Measurements from ENCODE around the gene ZNF544. TPM values are rescaled to one million over a fixed set of nuclear protein-coding genes. Genes with fewer than 3 reads are reported as not detected.

The ZNF544 gene
- total RNA-seq, 1 donor from 2014 or later, result 55.8 TPM

DNA sequence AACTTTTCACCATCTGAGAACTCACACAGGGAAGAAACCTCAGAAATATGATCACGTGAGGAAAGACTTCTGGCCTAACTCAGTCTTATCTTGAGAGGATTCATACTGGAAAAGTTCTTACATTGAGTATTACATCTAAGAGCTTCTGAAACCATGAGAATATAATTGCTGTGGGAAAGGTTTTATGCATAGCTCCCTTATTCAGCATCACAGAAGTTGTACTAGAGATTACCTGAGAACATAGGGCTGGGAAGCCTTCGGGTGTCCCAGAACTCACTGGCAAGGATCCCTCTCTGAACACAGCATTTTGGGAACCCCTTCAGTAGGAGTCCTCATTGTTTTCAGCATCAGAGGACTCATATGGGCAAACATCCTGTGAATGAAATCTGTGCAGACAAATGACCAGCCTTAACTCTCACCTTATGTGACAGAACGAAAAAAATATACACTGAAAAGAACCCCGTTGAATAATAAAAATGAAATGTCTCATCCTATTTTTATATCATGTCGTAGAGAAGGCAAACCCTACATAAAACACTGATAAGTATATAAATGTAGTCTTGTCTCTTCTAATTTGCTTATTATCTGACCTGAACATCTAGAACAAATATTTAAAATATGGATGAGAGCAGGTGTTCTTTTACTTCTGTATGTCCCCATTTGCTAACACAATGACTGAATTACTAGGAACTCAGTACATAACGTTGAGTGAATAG, 31.7 kb upstream of the ZNF544 start:
- TF ChIP-seq, protein P1, sequence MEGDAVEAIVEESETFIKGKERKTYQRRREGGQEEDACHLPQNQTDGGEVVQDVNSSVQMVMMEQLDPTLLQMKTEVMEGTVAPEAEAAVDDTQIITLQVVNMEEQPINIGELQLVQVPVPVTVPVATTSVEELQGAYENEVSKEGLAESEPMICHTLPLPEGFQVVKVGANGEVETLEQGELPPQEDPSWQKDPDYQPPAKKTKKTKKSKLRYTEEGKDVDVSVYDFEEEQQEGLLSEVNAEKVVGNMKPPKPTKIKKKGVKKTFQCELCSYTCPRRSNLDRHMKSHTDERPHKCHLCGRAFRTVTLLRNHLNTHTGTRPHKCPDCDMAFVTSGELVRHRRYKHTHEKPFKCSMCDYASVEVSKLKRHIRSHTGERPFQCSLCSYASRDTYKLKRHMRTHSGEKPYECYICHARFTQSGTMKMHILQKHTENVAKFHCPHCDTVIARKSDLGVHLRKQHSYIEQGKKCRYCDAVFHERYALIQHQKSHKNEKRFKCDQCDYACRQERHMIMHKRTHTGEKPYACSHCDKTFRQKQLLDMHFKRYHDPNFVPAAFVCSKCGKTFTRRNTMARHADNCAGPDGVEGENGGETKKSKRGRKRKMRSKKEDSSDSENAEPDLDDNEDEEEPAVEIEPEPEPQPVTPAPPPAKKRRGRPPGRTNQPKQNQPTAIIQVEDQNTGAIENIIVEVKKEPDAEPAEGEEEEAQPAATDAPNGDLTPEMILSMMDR (IDR thresholded peaks at IDR 0.05; ENCODE audit: insufficient read depth, low read length, severe bottlenecking), result no peak
- Histone ChIP-seq H3K4me3 (ENCODE audit: low read depth, low read length) (no peak overlapping the region), H3K36me3 (ENCODE audit: control insufficient read depth, insufficient read depth, low read length) (peaks cover 28% of the 10 kb centered on the region), H3K27me3 (ENCODE audit: control insufficient read depth, insufficient read depth, low read length) (no peaks in the 10 kb centered on the region)
- FAIRE-seq (no peak), DNase-seq (ENCODE audit: low read depth) (peak; percentile 26)

DNA sequence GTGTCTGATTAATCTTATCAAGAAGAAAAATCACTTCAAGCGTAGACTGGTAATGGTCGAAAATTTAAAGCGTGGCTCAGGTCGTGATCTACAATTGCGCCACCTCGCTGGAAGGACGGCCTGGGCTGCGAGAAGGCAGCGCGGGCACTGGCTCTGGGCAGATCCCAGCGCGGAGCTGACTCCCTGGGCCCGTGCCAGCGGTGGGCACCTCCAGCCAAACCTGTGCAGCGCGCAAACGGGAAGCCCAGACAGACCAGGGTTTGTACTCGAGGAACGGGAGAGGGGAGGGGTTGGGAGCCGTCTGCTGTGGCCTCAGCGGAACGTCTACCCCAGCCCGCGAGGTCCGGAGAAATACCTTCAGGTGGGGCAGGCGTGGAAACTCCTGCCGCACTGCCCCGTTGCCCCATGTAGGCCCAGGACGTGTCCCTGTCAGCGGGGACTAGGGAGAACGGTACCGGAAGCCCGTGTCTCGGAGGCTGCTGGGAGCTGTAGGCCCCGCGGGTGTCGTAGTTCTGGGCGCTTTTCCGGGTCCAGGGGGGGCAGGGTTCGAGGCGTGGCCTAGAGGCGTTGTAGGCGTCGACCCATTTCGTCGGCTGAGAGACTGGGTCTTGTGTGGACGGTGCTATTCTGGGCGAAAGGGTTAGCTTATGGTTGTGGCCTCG, 24.8 kb upstream of the ZNF544 start:
- Histone ChIP-seq H3K36me3 (ENCODE audit: control insufficient read depth, insufficient read depth, low read length) (peaks cover 26% of the 10 kb centered on the region), H3K27me3 (ENCODE audit: control insufficient read depth, insufficient read depth, low read length) (no peaks in the 10 kb centered on the region), H3K4me3 (ENCODE audit: low read depth, low read length) (no peak overlapping the region)
- no peak for DNase-seq (ENCODE audit: low read depth)
- FAIRE-seq, result no peak
- TF ChIP-seq, protein P1 (IDR thresholded peaks at IDR 0.05; ENCODE audit: insufficient read depth, low read length, severe bottlenecking), result no peak

DNA sequence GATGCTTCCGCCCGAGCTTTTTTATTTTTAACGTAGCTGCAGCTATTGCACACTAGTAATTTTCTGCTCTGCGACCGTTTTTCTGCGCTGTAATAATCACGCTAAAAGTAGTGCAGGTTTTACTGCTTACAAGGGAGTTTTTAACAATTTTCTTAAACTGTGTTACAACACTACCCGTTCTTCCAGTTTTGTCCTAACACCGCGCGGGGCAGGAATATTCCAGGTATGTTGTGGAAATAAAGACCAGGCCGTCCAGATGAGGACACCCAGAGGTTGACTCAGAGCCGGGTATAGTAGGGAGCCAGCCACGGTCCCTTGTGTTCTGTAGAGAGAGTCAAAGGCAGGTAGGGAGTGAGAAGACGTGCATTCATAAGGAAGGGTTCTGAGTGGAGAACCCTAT, 24.1 kb upstream of the ZNF544 start:
- TF ChIP-seq, protein P1 (IDR thresholded peaks at IDR 0.05; ENCODE audit: insufficient read depth, low read length, severe bottlenecking), result no peak
- Histone ChIP-seq H3K27me3 (ENCODE audit: control insufficient read depth, insufficient read depth, low read length) (no peaks in the 10 kb centered on the region), H3K36me3 (ENCODE audit: control insufficient read depth, insufficient read depth, low read length) (peaks cover 30% of the 10 kb centered on the region), H3K4me3 (ENCODE audit: low read depth, low read length) (no peak overlapping the region)
- DNase-seq (ENCODE audit: low read depth) (no peak), FAIRE-seq (no peak)

DNA sequence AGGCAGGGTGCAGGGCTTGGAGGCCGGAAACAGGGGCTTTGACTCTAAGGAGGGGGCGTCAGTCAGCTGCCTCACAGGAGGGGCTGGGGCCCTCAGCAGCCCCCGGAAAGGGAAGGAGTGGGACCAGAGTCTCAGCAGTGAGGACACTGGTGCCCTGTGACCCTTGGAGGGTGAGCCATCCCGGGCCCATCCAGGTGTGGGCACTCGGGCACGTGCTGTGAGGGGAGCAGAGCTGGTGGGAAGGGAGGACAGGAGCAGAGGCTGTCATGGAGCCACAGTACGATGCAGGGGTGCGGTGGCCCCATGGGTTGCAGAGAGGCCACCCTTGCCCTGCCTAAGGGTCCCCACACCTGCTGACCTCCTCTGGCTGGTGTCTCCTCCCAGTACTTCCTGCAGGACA, 19.1 kb upstream of the ZNF544 start:
- no peak for DNase-seq (ENCODE audit: low read depth)
- Histone ChIP-seq H3K27me3 (ENCODE audit: control insufficient read depth, insufficient read depth, low read length) (no peaks in the 10 kb centered on the region), H3K36me3 (ENCODE audit: control insufficient read depth, insufficient read depth, low read length) (peaks cover 47% of the 10 kb centered on the region), H3K4me3 (ENCODE audit: low read depth, low read length) (no peak overlapping the region)
- TF ChIP-seq, protein P1 (IDR thresholded peaks at IDR 0.05; ENCODE audit: insufficient read depth, low read length, severe bottlenecking), result no peak
- no peak for FAIRE-seq

DNA sequence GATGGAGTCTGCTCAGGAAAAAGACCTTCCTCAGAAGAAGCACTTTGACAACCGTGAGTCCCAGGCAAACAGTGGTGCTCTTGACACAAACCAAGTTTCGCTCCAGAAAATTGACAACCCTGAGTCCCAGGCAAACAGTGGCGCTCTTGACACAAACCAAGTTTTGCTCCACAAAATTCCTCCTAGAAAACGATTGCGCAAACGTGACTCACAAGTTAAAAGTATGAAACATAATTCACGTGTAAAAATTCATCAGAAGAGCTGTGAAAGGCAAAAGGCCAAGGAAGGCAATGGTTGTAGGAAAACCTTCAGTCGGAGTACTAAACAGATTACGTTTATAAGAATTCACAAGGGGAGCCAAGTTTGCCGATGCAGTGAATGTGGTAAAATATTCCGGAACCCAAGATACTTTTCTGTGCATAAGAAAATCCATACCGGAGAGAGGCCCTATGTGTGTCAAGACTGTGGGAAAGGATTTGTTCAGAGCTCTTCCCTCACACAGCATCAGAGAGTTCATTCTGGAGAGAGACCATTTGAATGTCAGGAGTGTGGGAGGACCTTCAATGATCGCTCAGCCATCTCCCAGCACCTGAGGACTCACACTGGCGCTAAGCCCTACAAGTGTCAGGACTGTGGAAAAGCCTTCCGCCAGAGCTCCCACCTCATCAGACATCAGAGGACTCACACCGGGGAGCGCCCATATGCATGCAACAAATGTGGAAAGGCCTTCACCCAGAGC, 16.2 kb upstream of the ZNF544 start:
- no peak overlapping the region for H3K4me3 ChIP-seq (ENCODE audit: low read depth, low read length)
- FAIRE-seq, result no peak
- no peak for DNase-seq (ENCODE audit: low read depth)
- TF ChIP-seq, protein P1 (IDR thresholded peaks at IDR 0.05; ENCODE audit: insufficient read depth, low read length, severe bottlenecking), result no peak
- no peaks in the 10 kb centered on the region for H3K27me3 ChIP-seq (ENCODE audit: control insufficient read depth, insufficient read depth, low read length)
- H3K36me3 ChIP-seq (ENCODE audit: control insufficient read depth, insufficient read depth, low read length), result peaks cover 37% of the 10 kb centered on the region
